ENCODE results near the gene ATP13A3. TPM values are rescaled to one million over a fixed set of nuclear protein-coding genes. Genes with fewer than 3 reads are reported as not detected.

Gene ATP13A3
- total RNA-seq, 1 experiment from 2014 or later = 78.3 TPM

GRCh38 chr3:194475978-194476377 is 10.8 kb downstream of the ATP13A3 start:
- Mint-ChIP-seq H3K9me3 (no peaks in the 10 kb centered on the region), H3K36me3 (no peaks in the 10 kb centered on the region), H3K4me3 (no peak overlapping the region), H3K27me3 (ENCODE audit: low read depth) (no peaks in the 10 kb centered on the region), H3K27ac (no peak overlapping the region), H3K4me1 (peaks cover 34% of the 10 kb centered on the region)
- no peak for DNase-seq (ENCODE audit: low spot score)
- no peak for ATAC-seq
- TF ChIP-seq NFE2L1 (CRISPR knock-in tag; IDR thresholded peaks at IDR 0.05) = no peak
- no peak for TF ChIP-seq SOX15 (CRISPR knock-in tag; IDR thresholded peaks at IDR 0.05)
- no peak for TF ChIP-seq ZNF416 (CRISPR knock-in tag; IDR thresholded peaks at IDR 0.05)
- no peak for TF ChIP-seq ZNF396 (CRISPR knock-in tag; IDR thresholded peaks at IDR 0.05; ENCODE audit: borderline replicate concordance)
- TF ChIP-seq PREB (CRISPR knock-in tag; IDR thresholded peaks at IDR 0.05; ENCODE audit: borderline replicate concordance) = no peak
- no peak for TF ChIP-seq ATF2 (CRISPR knock-in tag; IDR thresholded peaks at IDR 0.05; ENCODE audit: borderline replicate concordance, low read depth)
- POLR2A ChIA-PET = no interaction called here
- CTCF ChIA-PET = interaction anchor here (0.7 kb wide), 1 partner anchor 25 kb away, joined by 4 read pairs; no protein-coding TSS in a partner anchor

GRCh38 chr3:194475138-194475932 is 11.5 kb downstream of the ATP13A3 start:
- no peak for DNase-seq (ENCODE audit: low spot score)
- Mint-ChIP-seq H3K36me3 (no peaks in the 10 kb centered on the region), H3K27me3 (ENCODE audit: low read depth) (no peaks in the 10 kb centered on the region), H3K4me3 (no peak overlapping the region), H3K4me1 (peaks cover 37% of the 10 kb centered on the region), H3K9me3 (no peaks in the 10 kb centered on the region), H3K27ac (no peak overlapping the region)
- ATAC-seq = no peak
- CTCF ChIA-PET = interaction anchor here (0.5 to 1.6 kb wide), 4 partner anchors 39 to 119 kb away, joined by 3 to 5 read pairs (median 4); no protein-coding TSS in a partner anchor
- POLR2A ChIA-PET = no interaction called here
- TF ChIP-seq RORB (CRISPR knock-in tag; IDR thresholded peaks at IDR 0.05) = no peak
- TF ChIP-seq MYBL2 (CRISPR knock-in tag; IDR thresholded peaks at IDR 0.05) = no peak
- TF ChIP-seq ZNF263 (CRISPR knock-in tag; IDR thresholded peaks at IDR 0.05; ENCODE audit: low read depth) = no peak
- no peak for TF ChIP-seq ELF4 (CRISPR knock-in tag; IDR thresholded peaks at IDR 0.05; ENCODE audit: low read depth)
- no peak for TF ChIP-seq TCF7 (CRISPR knock-in tag; IDR thresholded peaks at IDR 0.05; ENCODE audit: low read depth)

GRCh38 chr3:194474675-194475074 is 12.1 kb downstream of the ATP13A3 start:
- H3K9me3 Mint-ChIP-seq = no peaks in the 10 kb centered on the region
- ChIA-PET CTCF (interaction anchor here (0.5 to 1.6 kb wide), 5 partner anchors 40 to 120 kb away, joined by 3 to 5 read pairs (median 4); no protein-coding TSS in a partner anchor), POLR2A (no interaction called here)
- H3K4me3 Mint-ChIP-seq = no peak overlapping the region
- H3K36me3 Mint-ChIP-seq = no peaks in the 10 kb centered on the region
- DNase-seq (ENCODE audit: low spot score) (no peak), ATAC-seq (no peak)
- peak overlapping the region; percentile 75; the same call in 1 of the 2 replicates for H3K27ac Mint-ChIP-seq
- peaks cover 32% of the 10 kb centered on the region for H3K4me1 Mint-ChIP-seq
- no peaks in the 10 kb centered on the region for H3K27me3 Mint-ChIP-seq (ENCODE audit: low read depth)
- TF ChIP-seq SOX15 (CRISPR knock-in tag; IDR thresholded peaks at IDR 0.05) (no peak), AR (CRISPR knock-in tag; IDR thresholded peaks at IDR 0.05) (no peak), FOXP4 (CRISPR knock-in tag; IDR thresholded peaks at IDR 0.05) (no peak), ATF6 (CRISPR knock-in tag; IDR thresholded peaks at IDR 0.05) (no peak), AFF4 (CRISPR knock-in tag; IDR thresholded peaks at IDR 0.05; ENCODE audit: borderline replicate concordance) (no peak), ZNF232 (CRISPR knock-in tag; IDR thresholded peaks at IDR 0.05) (no peak)

Measured in WTC11 (cell line).